Measurements from ENCODE around the gene FXYD1.
"Not testable (repeated sequence)": the region's sequence is repeated elsewhere in the genome, so short reads cannot be mapped to it uniquely, and the experiment has no call there.

Gene FXYD1

GRCh38 chr19:35138305-35138892, at the start of gene FXYD1:
TSS of gene FXYD1 (plus strand) at chr19:35138824. CDS start at chr19:35140080, 1,256 bp downstream.
- DNase-seq: no peak

DNA sequence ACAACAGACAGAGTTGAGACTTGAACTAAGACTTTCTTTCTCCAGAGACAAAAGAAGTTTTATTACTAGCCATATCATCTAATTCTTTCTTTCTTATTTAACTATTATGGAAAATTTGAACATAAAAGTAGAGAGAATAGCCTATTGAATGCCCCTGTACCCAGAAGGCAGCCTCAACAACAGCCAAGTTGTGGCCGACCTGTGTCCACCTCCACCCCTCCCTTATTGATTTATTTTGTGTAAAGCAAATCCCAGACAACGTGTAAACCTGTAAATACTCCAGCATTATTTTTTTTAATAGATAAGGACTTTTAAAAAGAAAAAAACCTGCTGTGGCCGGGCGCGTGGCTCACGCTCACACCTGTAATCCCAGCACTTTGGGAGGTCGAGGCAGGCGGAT, 49.1 kb upstream of the FXYD1 start:
- no peak for DNase-seq

DNA sequence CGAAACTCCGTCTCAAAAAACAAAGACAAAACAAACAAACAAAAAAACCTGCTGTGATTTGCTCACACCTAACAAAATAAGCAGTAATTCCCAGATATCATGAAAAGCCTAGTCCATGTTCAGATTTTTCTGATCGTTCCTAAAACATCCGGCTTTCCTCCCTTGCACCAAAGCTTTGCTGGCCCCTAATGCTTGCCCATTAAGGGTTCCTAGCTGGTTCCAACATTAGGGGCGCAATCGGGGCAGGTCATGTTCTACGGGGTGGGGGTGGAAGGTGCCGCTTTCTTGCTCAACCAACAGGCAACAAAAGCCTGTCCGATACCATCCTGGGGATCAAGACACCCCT, 48.5 kb upstream of the FXYD1 start:
- DNase-seq: no peak

DNA sequence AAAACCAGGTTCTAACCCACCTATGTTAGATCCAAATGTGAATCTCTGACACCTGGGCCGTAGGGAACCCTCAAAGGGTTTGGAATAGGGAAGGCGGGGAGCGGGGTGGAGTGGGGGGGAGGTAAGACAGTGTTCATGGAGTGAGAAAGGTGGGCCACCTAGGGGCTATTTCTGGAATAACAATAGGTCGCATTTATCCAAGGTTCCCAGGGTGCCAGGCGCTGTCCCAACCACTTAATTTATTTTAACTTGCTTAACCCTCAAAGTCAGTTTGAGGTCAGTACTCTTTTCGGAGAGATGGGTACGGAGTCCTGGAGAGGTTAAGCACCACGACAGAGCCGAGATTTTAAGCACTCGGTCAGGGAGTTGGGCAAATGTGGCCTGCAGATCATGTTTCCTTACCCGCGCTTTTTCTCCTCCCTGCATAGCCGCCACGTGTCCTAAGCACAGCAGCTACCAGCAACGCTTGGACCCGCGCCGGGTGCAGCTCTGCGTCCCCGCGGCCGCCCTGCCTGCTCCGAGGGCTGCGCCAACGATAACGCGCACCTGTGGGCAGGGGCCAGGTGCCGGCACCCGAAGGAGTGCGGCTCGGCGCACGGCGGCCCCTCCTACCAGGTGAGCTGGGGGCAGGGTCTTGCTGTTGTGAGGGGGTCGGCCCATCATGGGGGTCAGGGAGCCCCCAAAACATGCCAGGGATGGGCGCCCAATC, 48.0 kb upstream of the FXYD1 start:
- peak; percentile 62 to 75 (median 72) for DNase-seq

GRCh38 chr19:35093430-35093829, 45.2 kb upstream of the FXYD1 start:
- no peak for DNase-seq

DNA sequence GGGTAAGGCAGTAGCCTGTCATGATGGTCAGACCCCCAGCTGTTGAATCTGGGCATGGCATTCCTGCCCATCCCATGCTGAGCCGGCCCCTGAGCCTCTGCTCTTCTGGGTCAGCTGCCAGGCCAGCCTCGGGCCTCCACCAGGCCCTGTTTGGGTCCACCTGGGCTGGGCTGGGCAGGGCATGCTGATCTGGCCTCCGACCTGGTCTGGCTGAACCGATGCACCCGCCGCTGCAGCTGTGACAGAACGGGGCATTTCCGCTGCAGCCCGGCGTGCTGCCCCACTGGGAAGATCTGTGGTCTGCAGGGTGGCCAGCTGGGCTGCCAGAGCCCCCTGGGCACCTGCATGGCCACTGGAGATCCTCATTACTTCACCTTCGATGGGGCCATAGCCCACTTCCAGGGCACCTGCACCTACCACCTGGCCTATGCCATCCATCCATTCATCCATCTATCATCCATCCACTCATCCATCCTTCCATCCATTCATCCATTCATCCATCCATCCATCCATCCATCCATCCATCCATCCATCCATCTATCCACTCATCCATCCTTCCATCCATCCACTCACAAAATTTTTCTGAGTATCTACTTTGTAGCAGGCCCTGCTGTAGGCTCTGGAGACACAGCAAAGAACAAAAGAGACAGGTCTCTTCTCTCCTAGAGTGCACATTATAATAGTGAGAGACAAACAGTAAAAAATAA, 44.5 kb upstream of the FXYD1 start:
- DNase-seq: no peak

DNA sequence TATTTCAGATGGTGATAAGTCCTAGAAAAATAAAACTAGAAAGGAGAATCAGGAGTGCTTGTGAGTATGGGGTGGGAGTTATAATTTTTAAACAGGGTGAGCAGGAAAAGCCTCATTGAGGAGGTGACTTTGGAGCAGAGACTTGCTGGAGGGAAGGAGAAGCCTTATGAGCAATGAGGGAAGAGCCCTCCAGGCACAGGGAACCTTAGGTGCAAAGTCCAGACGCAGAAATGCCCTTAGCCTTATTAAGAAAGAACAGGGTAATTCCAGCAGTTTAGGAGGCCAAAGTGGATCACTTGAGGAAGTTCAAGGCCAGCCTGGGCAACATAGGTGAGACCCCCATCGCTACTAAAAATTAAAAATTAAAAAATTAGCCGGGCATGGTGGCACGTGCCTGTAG, 44.0 kb upstream of the FXYD1 start:
- DNase-seq: no peak

DNA sequence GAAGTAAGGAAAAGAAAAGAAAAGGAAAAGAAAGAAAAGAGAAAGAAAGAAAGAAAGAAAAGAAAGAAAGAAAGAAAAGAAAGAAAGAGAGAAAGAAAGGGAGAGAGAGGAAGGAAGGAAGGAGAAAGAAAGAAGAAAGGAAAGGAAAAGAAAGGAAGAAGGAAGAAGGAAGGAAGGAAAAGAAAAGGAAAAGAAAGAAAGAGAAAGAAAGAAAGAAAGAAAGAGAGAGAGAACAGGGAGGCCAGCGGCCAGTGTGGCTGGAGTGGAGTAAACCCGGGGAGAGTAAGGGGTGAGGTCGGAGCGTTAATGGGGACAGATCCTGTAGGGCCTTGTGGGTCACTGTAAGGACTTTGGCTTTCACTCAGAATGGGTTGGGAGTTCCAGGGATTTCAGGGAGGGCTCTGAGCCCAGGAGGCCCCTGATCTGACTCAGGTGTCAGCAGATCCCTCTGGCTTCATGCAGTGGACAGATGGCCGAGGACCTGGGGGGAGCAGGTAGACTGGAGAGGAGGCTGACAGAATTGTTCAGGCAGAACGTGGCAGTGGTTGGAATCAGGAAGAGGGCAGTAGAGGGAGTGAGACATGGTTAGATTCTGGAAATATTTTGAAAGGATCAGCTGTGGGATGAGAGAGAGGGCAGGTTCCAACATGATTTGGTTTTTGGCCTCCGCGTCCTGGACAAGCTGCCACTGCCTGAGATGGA, 42.8 kb upstream of the FXYD1 start:
- no peak for DNase-seq

GRCh38 chr19:35098413-35099049, 40.1 kb upstream of the FXYD1 start:
- no peak for DNase-seq

DNA sequence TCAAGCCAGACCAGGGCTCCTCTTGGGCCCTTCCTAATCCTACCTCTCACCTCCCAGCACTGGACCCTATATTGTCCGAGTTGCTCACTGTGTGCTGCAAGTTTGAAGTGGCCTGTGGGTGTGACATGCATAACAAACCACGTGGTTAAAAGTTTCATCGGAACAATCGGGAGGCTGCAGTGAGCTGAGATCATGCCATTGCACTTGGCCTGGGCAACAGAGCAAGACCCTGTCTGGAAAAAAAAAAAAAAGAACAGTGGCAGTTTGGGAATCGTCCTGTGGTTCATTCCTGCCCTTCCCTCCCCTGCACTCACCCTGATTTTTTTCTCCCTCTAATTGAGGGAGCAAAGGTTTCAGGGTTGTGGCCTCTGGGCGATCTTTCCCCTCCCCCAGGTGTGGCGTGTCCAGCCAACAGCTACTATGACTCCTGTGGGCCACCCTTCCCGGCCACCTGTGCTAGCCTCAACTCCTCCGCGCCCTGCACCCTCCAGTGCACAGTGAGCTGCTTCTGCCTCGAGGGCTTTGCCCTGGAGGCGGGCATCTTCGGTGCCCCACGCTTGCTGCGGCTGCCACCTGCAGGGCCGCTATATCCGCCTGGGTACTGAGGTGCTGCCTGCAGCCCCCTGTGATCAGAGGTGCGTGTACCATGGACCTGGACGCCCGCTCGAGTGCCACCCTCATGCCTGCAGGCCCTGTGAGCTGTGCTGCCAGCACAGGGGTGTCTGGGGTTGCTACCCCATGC, 39.3 kb upstream of the FXYD1 start:
- no peak for DNase-seq

GRCh38 chr19:35099897-35100275, 38.7 kb upstream of the FXYD1 start:
- no peak for DNase-seq

GRCh38 chr19:35100588-35101533, 37.8 kb upstream of the FXYD1 start:
- DNase-seq: no peak

DNA sequence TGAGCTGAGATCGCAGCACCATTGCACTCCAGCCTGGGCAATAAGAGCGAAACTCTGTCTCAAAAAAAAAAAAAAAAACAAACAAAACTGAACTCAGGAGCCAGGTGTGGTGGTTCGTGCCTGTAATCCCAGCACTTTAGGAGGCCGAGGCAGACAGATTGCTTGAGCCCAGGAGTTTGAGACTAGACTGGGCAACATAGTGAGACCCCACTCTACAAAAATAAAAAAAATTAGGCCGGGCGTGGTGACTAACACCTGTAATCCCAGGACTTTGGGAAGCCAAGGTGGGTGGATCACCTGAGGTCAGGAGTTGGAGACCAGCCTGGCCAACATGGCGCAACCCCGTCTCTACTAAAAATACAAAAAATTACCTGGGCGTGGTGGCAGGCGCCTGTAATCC, 36.7 kb upstream of the FXYD1 start:
- DNase-seq: not testable (repeated sequence)

- not testable (repeated sequence) for DNase-seq
These were observed 35.0 kb upstream of the FXYD1 start for GRCh38 chr19:35103614-35104013.

DNA sequence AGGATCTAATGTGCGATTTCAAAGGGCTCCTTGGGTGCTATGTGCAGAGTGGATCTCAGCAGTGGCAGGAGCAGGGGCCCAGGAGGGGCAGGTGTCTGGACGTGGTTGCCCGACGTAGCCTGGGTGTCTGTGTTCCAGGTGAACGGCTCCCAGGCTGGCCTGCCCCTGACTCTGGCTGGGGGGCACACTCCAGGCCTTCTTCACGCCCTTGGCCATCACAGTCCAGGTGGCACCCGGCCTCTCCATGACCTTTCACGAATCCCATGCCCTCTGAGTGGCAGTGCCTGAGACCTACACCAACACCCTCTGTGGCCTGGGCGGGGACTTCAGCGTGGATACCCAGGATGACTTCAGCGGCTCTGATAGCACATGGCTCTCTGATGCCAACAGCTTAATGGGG, 34.3 kb upstream of the FXYD1 start:
- no peak for DNase-seq

DNA sequence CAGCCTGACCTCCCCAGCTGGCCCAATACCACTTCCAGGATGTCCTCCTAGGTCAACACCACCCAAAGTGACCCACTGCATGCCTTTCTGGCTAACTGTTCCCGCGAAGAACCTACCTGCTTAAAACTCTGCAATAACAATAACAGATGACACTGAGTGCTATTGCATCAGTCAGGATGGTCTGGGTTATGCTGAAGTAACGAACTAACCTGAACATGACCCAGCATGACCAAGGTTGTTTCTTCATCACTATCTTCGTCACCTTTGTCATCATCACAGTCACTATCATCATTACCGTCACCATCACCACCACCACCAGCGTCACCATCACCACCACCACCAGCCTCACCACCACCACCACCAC, 33.6 kb upstream of the FXYD1 start:
- DNase-seq: no peak

DNA sequence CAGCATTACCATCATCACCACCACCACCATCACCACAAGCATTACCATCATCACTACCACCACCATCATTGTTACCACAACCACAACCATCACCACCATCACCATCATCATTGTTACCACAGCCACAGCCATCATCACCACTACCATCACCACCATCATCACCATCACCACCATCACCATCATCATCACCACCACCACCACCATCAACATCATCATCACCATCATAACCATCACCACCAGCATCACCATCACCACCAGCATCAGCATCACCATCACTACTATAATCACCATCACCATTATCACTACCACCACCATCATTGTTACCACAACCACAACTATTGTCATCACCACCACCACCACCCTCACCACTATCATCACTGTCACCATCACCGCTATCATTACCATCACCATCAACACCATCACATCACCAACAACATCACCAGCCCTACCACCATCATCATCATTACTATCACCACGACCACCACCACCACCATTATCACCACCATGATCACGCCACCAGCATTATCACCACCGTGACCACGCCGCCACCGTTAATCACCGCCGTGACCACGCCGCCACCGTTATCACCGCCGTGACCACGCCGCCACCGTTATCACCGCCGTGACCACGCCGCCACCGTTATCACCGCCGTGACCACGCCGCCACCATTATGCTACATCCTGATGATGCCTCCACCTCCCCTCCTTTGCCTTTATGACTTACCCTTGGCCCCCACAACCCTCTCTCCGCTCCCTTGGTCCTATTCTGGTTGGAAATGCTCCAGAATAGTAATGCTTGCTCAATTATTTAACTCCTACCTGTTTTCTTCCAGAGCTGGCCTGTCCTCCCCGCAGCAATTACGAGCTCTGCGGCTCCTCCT, 33.0 kb upstream of the FXYD1 start:
- no peak for DNase-seq

DNA sequence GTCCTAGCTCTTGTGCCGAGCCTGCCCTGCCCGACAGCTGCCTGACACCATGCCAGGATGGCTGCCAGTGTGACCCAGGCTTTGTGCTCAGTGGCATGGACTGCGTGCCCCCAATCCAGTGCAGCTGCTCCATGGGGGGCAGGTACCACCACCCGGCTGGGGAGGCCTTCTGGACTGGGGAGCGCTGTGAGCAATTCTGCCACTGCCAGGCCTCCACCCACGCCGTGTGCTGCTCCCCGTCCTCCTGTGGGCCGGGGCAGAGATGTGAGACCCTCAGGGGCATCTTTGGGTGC, 32.4 kb upstream of the FXYD1 start:
- no peak for DNase-seq

GRCh38 chr19:35106898-35107541, 31.6 kb upstream of the FXYD1 start:
- DNase-seq: no peak

DNA sequence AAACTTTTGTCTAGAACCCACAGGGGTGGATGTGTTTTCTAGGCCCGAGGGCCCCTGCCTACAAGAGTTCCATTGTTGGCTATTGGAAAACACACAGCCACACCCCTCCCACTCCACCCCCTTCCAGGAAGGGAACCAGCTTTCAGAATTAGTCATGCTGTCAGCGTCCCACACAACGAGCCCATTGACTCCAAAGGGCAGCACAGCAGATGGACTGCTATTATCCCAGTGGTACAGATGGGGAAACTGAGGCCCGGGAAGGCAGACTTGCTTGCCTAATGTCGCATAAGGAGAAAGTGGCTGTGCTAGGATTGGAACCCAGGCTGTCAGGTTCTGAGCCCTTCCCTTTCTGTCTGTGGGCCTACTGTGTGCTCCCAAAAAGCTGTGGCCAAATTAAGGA, 31.1 kb upstream of the FXYD1 start:
- DNase-seq: peak; percentile 78 to 85 (median 78)

Measured in suppressor macrophage treated with lipopolysaccharide for 1 hour (primary cell).